Measurements from ENCODE around the gene SLC38A10. TPM values are rescaled to one million over a fixed set of nuclear protein-coding genes. Genes with fewer than 3 reads are reported as not detected.

SLC38A10 gene
- total and polyA plus RNA-seq, 2 of the 13 experiments (the other 11 are each of a cell fraction or from before 2014, with no cell fraction given): 23.4 to 55.8 TPM

DNA sequence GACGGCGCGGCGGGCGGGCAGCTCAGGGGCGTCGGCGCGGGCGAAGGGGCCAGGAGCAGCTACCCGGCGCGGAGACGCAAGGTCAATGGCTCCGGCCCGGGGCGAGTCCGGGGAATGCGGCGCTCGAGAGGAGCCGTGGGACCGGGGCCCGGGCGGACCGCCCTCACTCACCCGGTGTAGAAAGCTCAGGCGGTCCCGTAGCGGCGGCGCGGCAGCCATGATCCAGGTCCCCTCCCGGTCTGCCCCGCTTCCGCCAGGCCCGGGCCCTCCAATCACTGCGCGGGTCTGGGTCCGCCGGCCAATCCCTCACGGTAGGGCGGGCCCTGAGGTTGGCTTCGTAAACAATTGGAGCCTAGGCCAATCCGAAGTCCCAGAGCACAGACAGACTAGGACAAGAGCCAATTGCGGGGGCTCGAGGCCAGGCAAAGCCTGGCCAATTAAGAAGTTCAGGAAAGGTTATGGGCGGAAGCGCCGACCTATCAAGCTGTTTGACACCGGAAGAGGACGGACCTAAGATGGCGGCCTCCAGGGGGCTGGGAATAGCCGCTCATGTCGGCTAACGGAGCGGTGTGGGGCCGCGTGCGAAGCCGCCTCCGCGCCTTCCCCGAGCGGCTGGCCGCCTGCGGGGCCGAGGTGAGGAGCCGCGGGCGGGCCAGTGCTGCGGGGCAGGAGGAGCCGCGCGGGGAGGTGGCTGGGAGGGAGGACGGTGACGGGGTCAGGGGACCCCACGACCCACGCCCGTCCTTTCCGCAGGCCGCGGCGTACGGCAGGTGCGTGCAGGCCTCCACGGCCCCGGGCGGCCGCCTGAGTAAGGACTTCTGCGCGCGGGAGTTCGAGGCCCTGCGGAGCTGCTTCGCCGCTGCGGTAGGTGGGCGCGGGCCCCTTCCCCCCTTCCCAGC lies 56.0 kb downstream of the SLC38A10 start, which contains the start of the genes NDUFAF8 and TEPSIN (continued):
- TF ChIP-seq, protein P1, sequence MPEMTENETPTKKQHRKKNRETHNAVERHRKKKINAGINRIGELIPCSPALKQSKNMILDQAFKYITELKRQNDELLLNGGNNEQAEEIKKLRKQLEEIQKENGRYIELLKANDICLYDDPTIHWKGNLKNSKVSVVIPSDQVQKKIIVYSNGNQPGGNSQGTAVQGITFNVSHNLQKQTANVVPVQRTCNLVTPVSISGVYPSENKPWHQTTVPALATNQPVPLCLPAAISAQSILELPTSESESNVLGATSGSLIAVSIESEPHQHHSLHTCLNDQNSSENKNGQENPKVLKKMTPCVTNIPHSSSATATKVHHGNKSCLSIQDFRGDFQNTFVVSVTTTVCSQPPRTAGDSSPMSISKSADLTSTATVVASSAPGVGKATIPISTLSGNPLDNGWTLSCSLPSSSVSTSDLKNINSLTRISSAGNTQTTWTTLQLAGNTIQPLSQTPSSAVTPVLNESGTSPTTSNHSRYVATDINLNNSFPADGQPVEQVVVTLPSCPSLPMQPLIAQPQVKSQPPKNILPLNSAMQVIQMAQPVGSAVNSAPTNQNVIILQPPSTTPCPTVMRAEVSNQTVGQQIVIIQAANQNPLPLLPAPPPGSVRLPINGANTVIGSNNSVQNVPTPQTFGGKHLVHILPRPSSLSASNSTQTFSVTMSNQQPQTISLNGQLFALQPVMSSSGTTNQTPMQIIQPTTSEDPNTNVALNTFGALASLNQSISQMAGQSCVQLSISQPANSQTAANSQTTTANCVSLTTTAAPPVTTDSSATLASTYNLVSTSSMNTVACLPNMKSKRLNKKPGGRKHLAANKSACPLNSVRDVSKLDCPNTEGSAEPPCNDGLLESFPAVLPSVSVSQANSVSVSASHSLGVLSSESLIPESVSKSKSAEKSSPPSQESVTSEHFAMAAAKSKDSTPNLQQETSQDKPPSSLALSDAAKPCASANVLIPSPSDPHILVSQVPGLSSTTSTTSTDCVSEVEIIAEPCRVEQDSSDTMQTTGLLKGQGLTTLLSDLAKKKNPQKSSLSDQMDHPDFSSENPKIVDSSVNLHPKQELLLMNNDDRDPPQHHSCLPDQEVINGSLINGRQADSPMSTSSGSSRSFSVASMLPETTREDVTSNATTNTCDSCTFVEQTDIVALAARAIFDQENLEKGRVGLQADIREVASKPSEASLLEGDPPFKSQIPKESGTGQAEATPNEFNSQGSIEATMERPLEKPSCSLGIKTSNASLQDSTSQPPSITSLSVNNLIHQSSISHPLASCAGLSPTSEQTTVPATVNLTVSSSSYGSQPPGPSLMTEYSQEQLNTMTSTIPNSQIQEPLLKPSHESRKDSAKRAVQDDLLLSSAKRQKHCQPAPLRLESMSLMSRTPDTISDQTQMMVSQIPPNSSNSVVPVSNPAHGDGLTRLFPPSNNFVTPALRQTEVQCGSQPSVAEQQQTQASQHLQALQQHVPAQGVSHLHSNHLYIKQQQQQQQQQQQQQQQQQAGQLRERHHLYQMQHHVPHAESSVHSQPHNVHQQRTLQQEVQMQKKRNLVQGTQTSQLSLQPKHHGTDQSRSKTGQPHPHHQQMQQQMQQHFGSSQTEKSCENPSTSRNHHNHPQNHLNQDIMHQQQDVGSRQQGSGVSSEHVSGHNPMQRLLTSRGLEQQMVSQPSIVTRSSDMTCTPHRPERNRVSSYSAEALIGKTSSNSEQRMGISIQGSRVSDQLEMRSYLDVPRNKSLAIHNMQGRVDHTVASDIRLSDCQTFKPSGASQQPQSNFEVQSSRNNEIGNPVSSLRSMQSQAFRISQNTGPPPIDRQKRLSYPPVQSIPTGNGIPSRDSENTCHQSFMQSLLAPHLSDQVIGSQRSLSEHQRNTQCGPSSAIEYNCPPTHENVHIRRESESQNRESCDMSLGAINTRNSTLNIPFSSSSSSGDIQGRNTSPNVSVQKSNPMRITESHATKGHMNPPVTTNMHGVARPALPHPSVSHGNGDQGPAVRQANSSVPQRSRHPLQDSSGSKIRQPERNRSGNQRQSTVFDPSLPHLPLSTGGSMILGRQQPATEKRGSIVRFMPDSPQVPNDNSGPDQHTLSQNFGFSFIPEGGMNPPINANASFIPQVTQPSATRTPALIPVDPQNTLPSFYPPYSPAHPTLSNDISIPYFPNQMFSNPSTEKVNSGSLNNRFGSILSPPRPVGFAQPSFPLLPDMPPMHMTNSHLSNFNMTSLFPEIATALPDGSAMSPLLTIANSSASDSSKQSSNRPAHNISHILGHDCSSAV (CRISPR knock-in tag; IDR thresholded peaks at IDR 0.05; ENCODE audit: borderline replicate concordance): no peak
- TF ChIP-seq, protein P2, sequence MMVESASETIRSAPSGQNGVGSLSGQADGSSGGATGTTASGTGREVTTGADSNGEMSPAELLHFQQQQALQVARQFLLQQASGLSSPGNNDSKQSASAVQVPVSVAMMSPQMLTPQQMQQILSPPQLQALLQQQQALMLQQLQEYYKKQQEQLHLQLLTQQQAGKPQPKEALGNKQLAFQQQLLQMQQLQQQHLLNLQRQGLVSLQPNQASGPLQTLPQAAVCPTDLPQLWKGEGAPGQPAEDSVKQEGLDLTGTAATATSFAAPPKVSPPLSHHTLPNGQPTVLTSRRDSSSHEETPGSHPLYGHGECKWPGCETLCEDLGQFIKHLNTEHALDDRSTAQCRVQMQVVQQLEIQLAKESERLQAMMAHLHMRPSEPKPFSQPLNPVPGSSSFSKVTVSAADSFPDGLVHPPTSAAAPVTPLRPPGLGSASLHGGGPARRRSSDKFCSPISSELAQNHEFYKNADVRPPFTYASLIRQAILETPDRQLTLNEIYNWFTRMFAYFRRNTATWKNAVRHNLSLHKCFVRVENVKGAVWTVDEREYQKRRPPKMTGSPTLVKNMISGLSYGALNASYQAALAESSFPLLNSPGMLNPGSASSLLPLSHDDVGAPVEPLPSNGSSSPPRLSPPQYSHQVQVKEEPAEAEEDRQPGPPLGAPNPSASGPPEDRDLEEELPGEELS (CRISPR knock-in tag; IDR thresholded peaks at IDR 0.05): peak; percentile 21; the same call in 1 of the 2 replicates
- TF ChIP-seq NONO (IDR thresholded peaks at IDR 0.05) (no peak), NONO (CRISPR knock-in tag; conservative IDR thresholded peaks at IDR 0.05) (peak; percentile 33; the same call in 1 of the 2 replicates), MED1 (CRISPR knock-in tag; IDR thresholded peaks at IDR 0.05) (peak; percentile 47; the same call in 1 of the 2 replicates), ZNF547 (CRISPR knock-in tag; IDR thresholded peaks at IDR 0.05) (peak; percentile 49; the same call in 1 of the 2 replicates), ZNF607 (CRISPR knock-in tag; IDR thresholded peaks at IDR 0.05; ENCODE audit: borderline replicate concordance) (no peak; the same call in none of the 2 replicates), FOXM1 (CRISPR knock-in tag; IDR thresholded peaks at IDR 0.05) (0 out of 2 replicates have a peak, but pooled peaks have one; percentile 43), EZH2 (conservative IDR thresholded peaks at IDR 0.05; ENCODE audit: low read depth, low read length) (no peak)
- TF ChIP-seq, protein P3, sequence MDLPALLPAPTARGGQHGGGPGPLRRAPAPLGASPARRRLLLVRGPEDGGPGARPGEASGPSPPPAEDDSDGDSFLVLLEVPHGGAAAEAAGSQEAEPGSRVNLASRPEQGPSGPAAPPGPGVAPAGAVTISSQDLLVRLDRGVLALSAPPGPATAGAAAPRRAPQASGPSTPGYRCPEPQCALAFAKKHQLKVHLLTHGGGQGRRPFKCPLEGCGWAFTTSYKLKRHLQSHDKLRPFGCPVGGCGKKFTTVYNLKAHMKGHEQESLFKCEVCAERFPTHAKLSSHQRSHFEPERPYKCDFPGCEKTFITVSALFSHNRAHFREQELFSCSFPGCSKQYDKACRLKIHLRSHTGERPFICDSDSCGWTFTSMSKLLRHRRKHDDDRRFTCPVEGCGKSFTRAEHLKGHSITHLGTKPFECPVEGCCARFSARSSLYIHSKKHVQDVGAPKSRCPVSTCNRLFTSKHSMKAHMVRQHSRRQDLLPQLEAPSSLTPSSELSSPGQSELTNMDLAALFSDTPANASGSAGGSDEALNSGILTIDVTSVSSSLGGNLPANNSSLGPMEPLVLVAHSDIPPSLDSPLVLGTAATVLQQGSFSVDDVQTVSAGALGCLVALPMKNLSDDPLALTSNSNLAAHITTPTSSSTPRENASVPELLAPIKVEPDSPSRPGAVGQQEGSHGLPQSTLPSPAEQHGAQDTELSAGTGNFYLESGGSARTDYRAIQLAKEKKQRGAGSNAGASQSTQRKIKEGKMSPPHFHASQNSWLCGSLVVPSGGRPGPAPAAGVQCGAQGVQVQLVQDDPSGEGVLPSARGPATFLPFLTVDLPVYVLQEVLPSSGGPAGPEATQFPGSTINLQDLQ (CRISPR knock-in tag; IDR thresholded peaks at IDR 0.05): peak; percentile 48; the same call in 1 of the 2 replicates
- TF ChIP-seq, protein P4, sequence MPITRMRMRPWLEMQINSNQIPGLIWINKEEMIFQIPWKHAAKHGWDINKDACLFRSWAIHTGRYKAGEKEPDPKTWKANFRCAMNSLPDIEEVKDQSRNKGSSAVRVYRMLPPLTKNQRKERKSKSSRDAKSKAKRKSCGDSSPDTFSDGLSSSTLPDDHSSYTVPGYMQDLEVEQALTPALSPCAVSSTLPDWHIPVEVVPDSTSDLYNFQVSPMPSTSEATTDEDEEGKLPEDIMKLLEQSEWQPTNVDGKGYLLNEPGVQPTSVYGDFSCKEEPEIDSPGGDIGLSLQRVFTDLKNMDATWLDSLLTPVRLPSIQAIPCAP (CRISPR knock-in tag; IDR thresholded peaks at IDR 0.05; ENCODE audit: low read depth): 0 out of 2 replicates have a peak, but pooled peaks have one; percentile 21
- TF ChIP-seq, protein P5, sequence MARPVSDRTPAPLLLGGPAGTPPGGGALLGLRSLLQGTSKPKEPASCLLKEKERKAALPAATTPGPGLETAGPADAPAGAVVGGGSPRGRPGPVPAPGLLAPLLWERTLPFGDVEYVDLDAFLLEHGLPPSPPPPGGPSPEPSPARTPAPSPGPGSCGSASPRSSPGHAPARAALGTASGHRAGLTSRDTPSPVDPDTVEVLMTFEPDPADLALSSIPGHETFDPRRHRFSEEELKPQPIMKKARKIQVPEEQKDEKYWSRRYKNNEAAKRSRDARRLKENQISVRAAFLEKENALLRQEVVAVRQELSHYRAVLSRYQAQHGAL (CRISPR knock-in tag; IDR thresholded peaks at IDR 0.05; ENCODE audit: not compliant biosample characterization): peak; percentile 54

Data from HepG2 (cell line).